HG03025 (cell line): Measurements from ENCODE around the gene TMPRSS13.
"Not testable (repeated sequence)": the region's sequence is repeated elsewhere in the genome, so short reads cannot be mapped to it uniquely, and the experiment has no call there.

Experiments
- ATAC-seq: cut with Tn5 transposase; IDR thresholded peaks from one replicate; pipeline ENCODE4 v1.9.1; 2021; ENCODE audit warnings: mild to moderate bottlenecking, moderate library complexity; ENCODE audit not compliant: unreplicated experiment, low FRiP score

Gene TMPRSS13

GRCh38 chr11:117929142-117929915 is at the start of gene TMPRSS13:
TSS of gene TMPRSS13 (minus strand) at chr11:117929402. CDS start at chr11:117929307, 95 bp downstream.
- no peak for ATAC-seq

GRCh38 chr11:117978991-117979390 is 49.8 kb upstream of the TMPRSS13 start:
- no peak for ATAC-seq

DNA sequence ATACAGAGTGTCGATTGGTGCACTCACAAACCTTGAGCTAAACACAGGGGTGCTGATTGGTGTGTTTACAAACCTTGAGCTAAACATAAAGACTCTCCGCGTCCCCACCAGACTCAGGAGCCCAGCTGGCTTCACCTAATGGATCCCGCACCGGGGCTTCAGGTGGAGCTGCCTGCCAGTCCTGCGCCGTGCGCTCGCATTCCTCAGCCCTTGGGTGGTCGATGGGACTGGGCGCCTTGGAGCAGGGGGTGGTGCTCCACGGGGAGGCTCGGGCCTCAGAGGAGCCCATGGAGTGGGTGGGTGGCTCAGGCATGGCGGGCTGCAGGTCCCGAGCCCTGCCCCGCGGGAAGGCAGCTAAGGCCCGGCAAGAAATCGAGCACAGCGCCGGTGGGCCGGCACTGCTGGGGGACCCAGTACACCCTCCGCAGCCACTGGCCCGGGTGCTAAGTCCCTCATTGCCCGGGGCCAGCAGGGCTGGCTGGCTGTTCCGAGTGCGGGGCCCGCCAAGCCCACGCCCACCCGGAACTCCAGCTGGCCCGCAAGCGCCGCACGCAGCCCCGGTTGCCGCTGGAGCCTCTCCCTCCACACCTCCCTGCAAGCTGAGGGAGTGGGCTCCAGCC is 49.2 kb upstream of the TMPRSS13 start:
- not testable (repeated sequence) for ATAC-seq

- not testable (repeated sequence) for ATAC-seq
Observed at GRCh38 chr11:117977612-117978264, 48.5 kb upstream of the TMPRSS13 start.

DNA sequence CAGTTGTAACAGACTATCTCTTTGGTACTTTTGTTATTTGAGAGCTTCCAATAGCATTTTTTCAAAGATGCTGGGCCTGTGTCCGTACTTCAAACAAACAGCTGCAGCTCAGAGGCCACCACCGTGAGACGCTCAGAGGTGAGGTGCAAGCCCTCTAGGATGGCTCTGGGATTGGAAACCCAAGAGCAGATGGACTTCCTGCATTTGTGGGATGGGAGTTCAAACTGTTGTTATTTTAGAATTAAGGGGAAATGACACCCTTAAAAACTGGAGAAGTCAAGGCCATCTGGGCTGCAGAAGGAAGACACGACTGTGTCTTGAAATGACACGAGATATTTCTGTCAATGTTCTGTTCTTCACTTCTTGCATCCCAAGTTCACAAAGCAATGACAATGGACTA is 47.8 kb upstream of the TMPRSS13 start:
- no peak for ATAC-seq

DNA sequence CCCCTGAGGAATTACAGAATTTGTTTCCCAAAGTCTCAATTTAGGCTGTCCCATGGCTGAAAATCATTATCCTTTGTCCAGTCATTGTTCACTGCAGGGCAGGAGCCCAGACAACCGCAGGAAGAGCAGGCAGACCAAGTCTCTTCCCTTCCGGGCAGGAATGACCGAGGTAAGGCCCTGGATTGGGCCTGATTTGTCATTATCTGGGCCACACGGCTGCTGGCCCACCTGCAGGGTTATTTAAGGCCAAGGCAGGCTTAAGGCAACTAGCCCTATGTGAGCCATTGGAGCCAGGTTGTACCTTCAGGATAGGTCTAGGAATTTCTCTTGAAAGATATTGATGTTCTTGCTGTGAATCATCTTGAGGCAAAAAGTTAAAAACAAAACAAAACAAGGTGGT is 47.2 kb upstream of the TMPRSS13 start:
- no peak for ATAC-seq

- ATAC-seq, result no peak
Observed at GRCh38 chr11:117973503-117973860, 44.3 kb upstream of the TMPRSS13 start.

GRCh38 chr11:117972629-117973502 is 43.7 kb upstream of the TMPRSS13 start:
- ATAC-seq, result no peak

- ATAC-seq, result no peak
Observed at GRCh38 chr11:117972044-117972443, 42.8 kb upstream of the TMPRSS13 start.

GRCh38 chr11:117970400-117971024 is 41.3 kb upstream of the TMPRSS13 start:
- no peak for ATAC-seq

- ATAC-seq, result no peak
Observed at GRCh38 chr11:117969160-117969991, 40.2 kb upstream of the TMPRSS13 start.

DNA sequence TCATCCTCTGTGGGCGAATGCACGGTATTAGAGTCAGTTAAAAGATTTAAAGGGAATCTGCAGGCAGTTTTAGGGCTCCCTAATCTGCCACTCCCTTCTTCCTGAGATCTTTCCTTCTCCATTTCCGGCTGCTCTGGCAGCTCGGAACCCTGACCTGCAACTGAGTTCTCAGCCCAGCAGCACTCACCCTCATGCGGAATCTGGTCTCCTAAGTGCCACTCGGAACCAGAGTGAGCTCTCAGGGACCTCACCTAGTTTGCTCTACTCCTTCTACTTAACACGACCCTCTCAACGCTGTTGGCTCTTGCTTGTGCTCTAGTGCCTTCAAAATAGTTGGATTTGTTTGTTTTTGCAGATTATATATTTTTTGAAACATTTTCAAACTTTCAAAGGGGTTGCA is 37.7 kb upstream of the TMPRSS13 start:
- ATAC-seq, result no peak

DNA sequence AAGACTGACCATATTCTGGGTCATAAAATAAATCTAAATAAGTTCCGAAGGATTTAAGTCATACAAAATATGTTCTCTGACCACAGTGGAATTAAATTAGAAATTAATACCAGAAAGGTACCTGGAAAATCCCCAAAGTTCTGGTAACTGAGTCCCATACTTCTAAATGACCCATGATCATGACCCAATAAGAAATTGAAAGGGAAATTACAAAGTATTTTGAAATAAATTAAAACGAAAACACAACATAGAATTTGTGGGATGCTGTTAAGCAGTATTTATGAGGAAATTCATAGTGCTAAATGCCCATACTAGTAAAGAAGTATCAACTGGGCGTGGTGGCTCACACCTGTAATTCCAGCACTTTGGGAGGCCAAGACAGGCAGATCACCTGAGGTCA is 33.6 kb upstream of the TMPRSS13 start:
- no peak for ATAC-seq

DNA sequence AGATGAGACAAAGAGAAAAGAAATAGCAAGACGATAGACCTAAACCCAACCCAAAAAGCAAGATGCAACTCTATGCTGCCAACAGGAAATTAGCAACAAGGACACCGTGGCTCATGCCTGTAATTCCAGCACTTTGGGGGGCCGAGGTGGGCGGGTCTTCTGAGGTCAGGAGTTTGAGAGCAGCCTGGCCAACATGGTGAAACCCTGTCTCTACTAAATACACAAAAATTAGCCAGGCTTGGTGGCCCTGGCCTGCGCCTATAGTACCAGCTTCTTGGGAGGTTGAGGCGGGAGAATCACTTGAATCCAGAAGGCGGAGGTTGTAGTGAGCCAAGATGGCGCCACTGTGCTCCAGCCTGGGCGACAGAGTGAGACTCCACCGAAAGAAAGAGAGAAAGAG is 32.7 kb upstream of the TMPRSS13 start:
- no peak for ATAC-seq

- no peak for ATAC-seq
Observed at GRCh38 chr11:117960406-117960805, 31.2 kb upstream of the TMPRSS13 start.

DNA sequence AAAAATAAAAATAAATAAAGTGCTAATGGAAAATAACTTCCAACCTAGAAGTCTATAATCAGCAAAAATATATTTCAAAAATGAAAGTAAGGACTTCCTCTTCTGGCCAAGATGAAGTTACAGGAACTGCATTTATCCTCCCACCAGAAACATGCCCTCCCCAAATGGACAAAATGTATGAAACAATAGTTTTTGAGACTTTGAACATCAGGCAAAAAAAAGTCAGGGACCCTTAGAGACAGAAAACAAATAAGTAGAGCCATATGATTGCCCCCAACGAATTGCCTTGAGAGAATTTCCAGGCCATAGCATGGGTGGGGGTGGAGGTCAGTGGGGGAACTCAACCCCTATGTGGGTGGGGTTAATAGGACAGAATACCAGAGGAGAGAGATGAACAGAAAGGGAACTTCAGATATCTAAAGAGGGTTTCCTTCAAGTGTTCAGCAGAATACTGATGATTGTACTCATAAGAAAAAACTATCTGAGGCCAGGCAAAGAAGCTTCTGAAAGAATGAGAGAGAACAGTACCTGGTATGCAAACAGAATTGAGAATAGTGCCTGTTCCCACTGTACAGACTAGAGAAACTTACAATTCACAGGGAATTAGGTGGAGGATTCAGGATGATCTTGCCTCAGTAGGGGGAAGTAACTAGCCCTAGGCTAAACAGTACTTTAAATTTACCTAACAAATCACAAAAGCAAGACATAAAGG is 30.4 kb upstream of the TMPRSS13 start:
- no peak for ATAC-seq

GRCh38 chr11:117958949-117959348 is 29.7 kb upstream of the TMPRSS13 start:
- ATAC-seq, result no peak

- ATAC-seq, result no peak
Observed at GRCh38 chr11:117953024-117953671, 23.9 kb upstream of the TMPRSS13 start.
